HG03135 (cell line): ENCODE measurements around the gene ZNF438.

Experiments
- ATAC-seq: cut with Tn5 transposase; IDR thresholded peaks from one replicate; pipeline ENCODE4 v1.9.1; 2021; ENCODE audit warnings: mild to moderate bottlenecking, moderate library complexity; ENCODE audit not compliant: unreplicated experiment

Gene ZNF438

DNA sequence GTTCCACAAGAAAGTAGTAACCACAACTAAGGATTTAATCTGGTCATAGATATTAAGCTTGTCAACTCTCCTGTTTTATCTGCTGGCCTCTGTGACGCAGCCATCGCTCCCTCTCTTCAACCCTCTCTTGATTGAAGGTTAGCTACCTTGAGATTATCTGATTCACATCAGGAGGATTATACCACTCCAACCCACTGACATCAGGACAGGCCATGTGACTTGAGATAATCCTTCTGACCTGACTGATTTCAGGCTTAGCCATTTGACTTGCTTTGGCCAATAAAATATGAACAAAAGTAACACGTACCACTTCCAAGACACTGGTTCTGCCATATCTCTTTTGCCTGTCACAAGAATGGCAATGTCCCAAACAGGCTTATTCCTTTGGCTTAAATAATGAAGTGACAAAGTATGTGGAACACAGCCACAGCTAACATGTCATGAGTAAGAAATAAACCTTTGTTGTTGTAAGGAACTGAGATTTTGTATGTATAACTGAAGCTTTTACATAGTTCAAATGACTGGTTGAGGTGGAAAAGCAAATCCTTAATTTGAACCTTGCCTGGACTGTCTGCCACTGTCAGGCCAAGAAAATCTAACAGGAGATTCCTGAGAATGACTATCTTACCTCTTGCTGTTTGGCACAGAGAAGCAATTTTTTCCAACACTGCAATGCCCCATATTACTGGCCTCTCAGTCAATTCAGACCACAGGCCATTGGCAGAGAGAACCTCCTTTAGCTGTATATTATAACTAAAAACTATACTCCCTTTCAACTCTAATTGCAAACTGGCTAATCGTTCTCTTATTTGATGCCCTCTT, 13.9 kb downstream of the ZNF438 start:
- no peak for ATAC-seq

GRCh38 chr10:31014161-31014875, 17.3 kb downstream of the ZNF438 start:
- no peak for ATAC-seq

DNA sequence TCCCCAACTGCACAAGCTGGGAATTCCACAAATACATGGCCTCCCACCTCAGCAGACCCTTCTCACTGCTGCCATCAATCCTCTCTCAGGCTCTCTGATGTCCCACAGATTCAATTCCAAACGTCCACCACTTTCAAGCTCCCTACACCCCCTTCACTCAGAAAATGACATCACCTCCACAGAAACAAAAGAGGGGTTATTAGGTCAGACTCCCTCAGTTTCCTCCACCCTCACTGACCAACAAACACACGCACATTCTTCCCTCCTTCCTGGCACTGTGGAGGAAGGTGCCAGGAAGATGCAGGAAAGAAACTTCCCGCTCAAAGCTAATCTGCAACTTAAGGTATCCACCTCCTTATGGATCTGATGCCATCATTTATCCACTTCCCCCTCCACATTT, 18.3 kb downstream of the ZNF438 start:
- no peak for ATAC-seq

DNA sequence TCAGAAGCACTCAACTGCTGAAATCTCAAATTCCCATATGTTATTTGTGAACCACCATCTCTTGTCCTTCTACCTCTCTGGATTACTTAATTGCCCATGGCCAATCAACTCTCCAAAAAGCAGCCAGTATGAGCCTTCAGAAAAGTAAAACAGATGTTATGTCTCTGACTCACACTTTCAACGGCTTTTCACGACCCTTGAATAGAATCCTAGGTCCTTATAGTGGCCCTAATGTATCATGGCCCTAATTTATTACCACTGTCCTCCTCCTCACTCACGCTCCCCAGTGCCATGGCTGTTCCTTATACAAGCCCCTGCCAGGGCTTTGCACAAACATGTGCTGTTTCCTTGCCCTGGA, 20.0 kb downstream of the ZNF438 start:
- ATAC-seq = no peak

GRCh38 chr10:31011017-31011664, 20.5 kb downstream of the ZNF438 start:
- ATAC-seq = no peak

DNA sequence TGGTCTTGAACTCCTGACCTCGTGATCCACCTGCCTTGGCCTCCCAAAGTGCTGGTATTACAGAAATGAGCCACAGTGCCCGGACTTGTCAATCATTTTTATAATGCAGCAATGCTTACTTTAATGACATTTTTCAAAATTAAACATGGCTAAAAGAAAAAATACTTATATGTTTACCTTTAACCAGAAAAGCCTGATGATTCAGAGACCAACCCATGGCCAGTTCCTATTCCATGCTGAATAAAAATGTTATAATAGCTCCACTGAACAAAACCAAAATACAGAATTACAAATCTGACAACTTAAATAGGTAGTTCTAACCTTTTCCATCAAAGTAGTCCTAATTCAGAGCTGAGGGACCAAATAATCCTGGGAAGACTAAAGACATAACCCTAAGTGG, 21.6 kb downstream of the ZNF438 start:
- no peak for ATAC-seq

- ATAC-seq = no peak
These were observed 25.8 kb downstream of the ZNF438 start for GRCh38 chr10:31005895-31006294.

DNA sequence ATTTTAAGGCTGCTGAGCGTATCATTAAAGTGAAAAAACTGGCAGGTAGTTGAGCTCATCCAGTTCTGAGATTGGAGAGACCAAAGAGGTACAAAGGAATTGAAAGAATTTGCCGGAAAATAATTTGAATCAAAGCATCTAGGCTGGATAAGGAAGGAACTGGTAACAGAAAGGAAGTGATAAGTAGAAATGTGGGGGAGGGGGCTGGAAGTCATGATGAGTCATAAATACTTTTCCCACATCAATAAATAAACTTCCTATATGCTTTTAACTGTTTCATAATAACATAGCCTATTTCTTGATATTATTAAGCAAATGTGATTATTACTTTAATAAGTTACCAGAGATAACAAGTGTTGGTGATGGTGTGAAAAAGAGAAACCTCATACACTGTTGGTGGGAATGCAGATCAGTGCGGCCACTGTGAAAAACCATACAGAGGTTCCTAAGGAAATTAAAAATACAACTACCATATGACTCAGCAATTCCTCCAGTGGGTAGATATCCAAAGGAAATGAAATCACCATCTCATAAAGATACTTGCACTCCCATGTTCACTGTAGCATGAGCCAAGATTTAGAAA, 27.0 kb downstream of the ZNF438 start:
- ATAC-seq = no peak

DNA sequence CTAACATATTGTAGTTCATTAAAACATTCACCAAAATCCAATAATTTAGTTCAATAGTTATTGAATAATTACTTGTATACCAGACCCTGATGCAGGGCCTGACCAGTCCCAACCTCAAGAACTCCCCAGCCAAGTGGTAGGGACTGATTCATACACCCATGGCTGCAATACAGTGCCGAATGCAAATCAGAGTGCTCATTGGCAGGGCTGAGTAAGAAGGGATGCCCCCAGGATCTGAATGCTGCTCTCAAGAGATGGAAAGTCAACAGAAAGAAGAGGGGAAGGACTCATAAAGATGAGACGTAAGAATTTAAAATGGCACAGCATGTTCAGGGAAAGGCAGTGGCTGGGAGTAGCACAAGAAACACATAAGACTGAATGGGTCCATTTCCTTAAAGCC, 29.9 kb downstream of the ZNF438 start:
- ATAC-seq = no peak

DNA sequence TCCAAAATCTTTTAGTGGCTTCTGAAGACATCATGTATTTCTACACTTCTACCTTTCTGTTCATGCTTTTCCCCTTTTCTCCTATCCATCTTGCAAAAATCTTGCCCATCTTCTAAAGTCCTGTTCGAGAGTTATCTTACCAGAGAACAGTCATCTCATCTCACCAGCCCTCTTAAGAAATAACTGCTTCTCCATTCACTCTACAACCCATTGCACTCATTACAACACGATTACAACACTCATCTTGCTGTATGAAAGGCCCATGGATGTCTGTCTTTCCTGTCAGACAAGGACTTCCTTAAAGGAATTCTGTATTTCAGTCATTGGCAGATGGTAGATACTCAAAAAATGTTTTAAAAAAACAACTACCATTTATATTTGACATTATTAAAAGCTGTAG, 30.8 kb downstream of the ZNF438 start:
- no peak for ATAC-seq

DNA sequence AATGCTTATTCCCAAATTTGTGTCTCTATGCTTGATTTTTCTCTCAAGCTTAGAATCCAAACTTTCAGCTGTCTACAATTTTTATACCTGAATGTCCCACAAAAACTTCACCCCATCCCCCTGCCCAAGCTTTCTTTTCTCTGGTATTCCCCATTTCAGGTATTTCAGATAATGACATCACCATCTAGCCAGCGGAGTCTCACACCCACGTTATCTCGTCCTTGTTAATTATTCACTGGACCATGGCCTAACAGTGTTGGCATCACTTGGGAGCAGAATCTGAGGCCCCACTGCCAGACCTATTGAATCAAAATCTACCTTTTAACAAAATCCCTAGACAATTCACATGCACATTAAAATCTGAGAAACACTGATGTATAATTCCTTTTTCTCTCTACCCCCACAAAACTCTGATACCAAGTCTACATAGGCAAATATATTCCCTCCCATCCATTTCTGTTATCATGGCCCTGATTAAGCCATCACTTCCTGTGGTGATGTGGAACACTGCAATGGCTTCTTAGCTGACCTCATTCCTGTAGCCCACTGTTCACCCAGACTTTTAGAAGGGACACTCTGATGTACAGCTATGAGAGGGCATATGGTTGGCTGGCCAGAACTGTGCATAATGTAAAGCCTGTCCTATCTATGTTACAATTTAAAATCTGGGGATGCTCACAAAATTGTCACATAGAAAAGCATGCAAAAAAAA, 31.4 kb downstream of the ZNF438 start:
- no peak for ATAC-seq

- no peak for ATAC-seq
These were observed 32.5 kb downstream of the ZNF438 start for GRCh38 chr10:30999070-30999712.

DNA sequence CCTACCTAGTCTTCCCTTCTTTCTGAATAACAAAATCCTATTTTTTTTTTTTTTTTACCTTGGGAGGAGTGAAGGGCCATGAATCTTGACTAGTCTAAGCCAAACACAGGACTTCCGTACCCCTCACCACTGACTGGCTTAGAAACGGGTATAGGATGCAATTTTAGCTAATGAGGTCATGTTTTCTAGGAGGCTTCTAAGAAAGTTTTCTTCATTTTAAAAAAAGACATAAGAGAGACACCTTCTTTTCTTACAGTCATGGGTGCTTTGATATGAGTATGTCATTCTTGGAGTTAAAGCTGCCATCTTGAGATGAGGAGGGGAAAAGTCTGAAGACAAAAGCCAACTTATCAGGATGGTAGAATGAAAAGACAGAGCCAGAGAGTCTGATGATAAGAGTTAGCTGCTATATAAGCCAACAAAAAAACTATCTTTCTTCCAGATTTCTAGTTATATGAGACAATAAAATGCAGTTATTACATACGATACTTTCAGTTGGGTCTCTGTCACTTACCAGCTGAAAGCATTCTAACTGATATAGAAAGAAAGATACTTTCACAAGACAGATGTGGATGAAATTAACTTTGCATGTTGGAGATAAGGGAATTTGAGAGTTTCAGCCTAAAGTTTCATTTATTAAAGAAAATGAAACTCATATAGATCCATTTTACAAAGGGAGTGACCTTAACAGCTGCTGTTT, 34.0 kb downstream of the ZNF438 start:
- no peak for ATAC-seq

GRCh38 chr10:30996481-30997005, 35.1 kb downstream of the ZNF438 start:
- ATAC-seq = no peak

DNA sequence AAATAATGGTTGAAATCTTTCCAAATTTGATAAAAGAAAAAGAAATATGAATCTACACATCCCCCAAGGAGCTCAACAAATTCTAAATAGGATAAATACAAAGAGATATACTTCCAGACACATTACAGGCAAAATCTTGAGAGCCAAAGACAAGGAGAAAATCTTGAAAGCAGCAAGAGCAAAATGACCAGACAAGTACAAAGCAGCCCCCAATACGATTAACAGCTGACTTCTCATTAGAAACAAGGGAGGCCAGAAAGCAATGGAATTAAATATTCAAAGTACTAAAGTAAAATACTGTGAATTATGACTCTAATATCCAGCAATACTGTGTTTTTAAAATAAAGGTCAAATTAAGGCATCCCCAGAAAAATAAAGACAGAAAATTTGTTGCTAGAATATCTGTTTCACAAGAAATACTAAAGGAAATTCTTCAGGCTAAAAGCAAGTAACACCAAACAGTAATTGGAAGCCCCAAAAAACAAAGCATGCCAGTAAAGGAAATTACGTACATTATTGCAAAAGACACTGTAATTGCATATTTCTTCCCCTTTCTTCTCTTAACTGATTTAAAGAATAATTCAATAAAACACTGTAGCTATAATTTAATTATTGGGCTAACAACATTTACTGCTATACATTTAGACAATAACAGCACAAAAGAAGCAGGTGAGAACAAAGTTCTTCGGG, 36.4 kb downstream of the ZNF438 start:
- ATAC-seq = no peak

GRCh38 chr10:30993155-30993554, 38.5 kb downstream of the ZNF438 start:
- no peak for ATAC-seq

DNA sequence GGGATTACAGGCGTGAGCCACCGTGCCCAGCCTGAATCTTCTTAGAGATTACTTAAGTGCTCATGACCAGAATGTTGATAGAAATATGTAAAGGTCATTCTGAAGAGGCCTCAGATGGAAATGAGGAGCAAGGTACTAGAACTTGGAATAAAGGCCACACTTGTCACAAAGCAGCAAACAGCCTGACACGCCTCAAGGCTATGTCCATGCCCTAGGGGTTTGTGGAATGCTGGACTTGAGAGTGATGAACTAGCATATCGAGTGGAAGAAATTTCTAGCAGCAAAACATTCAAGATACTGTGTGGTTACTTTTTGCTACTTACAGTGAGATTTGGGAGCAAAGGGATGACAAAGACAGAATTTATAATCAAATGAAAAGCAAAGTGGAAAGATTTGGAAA, 39.0 kb downstream of the ZNF438 start:
- ATAC-seq = no peak

- no peak for ATAC-seq
These were observed 40.0 kb downstream of the ZNF438 start for GRCh38 chr10:30991647-30992011.

DNA sequence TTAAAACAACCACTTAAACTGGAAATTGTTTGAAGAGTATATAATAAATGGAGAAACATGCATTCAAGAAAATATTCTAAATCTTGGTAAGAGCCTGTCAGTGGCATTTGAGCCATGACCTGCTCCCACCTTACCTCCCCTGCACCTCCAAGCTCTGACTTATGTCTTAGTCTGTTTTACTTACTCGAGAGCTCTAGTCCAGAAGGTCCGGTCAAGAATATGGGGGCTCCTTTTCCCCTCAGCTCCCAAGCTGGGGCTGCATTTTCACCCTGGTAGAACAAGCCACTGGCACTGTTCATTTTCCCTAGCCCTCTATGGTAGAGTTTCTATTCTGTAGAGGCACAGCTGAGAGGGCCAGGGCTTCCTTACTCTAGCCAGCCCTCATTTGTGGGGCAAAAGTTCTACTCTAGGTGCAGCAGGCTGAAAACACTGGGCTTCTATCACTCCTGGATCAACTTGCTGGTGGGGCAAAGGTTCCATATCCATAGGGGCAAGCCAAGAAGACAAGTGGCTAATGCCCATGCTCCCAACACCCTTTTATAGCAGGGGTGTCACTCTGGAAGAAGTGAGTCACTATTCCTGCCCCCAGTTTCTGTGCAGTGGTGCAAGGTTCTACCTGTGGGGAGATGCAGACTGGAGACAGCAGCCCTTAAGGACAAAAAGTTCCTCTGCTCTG, 40.6 kb downstream of the ZNF438 start:
- ATAC-seq = no peak
